ENCODE results near the gene SLC25A39. TPM values are rescaled to one million over a fixed set of nuclear protein-coding genes. Genes with fewer than 3 reads are reported as not detected.

SLC25A39 gene
- total RNA-seq, 3 donors from 2014 or later, result 53.1 to 88.2 (median 64.2) TPM

GRCh38 chr17:44314031-44314430 lies 10.6 kb downstream of the SLC25A39 start:
- H3K27me3 ChIP-seq, result peaks cover 12 to 40% of the 10 kb centered on the region in 2 donors
- intact Hi-C loops (cut with DNase I; ENCODE audit: low total_unique reads), result no loop called here
- no peaks in the 10 kb centered on the region for H3K36me3 ChIP-seq
- DNase-seq (ENCODE audit: low spot score in 2 of 2), result no peak
- TF ChIP-seq POLR2A (IDR thresholded peaks at IDR 0.05), result no peak
- TF ChIP-seq POLR2AphosphoS5 (IDR thresholded peaks at IDR 0.05), result no peak
- no peak for TF ChIP-seq CTCF (IDR thresholded peaks at IDR 0.05)
- no peaks in the 10 kb centered on the region for H3K4me1 ChIP-seq
- H3K9me3 ChIP-seq, result no peaks in the 10 kb centered on the region
- H3K4me3 ChIP-seq, result no peak overlapping the region
- no peak overlapping the region for H3K27ac ChIP-seq

DNA sequence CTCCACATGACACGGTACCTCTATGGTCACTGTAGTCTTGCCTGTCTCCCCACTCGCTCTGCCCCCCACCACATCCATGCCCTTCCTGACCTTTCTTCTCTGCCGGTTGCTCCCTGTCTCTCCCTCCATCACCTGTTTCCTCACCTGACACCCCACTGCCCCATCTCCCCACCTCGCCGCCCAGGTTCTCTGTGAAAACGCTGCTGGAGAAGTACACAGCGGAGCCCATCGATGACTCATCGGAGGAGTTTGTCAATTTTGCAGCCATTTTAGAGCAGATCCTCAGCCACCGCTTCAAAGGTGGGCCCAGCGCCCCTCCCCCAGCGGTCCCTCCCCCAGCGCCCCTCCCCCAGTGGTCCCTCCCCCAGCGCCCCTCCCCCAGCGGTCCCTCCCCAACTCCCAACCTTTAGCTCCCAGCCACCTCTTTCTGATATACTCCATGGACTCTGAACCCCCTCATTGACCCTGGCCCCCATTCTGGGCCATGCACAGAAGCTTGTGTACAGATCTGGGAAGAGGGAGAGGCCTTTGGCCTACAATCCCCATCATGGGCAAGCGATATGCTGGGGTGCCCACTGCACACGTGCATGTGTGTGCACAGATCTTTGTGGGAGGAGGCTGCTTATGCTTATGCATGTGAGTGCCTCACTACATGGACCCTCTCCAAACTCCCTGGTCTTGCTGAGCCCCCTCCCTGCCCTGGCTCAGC lies 12.1 kb downstream of the SLC25A39 start:
- intact Hi-C loops (cut with DNase I; ENCODE audit: low total_unique reads), result no loop called here
- Histone ChIP-seq H3K27me3 (peaks cover 12 to 36% of the 10 kb centered on the region in 2 donors), H3K27ac (no peak overlapping the region), H3K36me3 (no peaks in the 10 kb centered on the region), H3K4me1 (peaks cover 0 to 5% of the 10 kb centered on the region in 2 donors), H3K9me3 (no peaks in the 10 kb centered on the region), H3K4me3 (no peak overlapping the region)
- TF ChIP-seq CTCF (IDR thresholded peaks at IDR 0.05) (no peak), POLR2A (IDR thresholded peaks at IDR 0.05) (no peak), POLR2AphosphoS5 (IDR thresholded peaks at IDR 0.05) (no peak)
- DNase-seq (ENCODE audit: low spot score in 2 of 2), result no peak

DNA sequence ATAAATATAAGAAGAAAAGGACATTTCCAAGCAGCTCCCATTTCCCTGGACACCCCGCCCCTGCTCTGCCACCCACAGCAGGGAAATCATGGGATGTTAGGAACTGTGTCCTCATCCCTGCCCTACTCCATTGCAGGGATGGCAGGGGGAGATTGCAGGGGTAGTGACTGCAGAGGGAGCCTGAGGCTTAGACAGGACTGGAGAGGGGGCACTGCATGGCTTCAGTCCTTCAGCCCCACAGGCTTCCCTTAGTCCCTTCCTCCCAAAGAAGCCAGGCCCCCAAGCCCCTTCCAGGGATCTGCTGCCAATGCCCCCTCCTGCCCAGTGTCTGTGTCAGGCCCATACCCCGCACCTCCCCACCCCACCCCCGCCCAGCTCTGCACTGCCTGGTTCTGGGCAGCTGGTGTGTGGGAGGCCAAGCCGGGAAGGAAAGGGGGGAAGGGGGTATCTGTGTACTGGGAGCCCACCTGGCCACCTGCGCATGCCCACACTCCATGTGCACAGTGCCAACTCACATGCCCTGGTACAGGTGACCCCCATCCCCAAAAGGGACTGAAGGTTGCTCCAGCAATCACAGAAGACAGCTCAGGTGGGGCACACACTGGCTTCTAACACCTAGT lies 13.0 kb downstream of the SLC25A39 start:
- intact Hi-C loops (cut with DNase I; ENCODE audit: low total_unique reads), result no loop called here
- TF ChIP-seq POLR2AphosphoS5 (IDR thresholded peaks at IDR 0.05) (no peak), POLR2A (IDR thresholded peaks at IDR 0.05) (no peak), CTCF (IDR thresholded peaks at IDR 0.05) (no peak)
- peaks cover 0 to 6% of the 10 kb centered on the region in 2 donors for H3K4me1 ChIP-seq

DNA sequence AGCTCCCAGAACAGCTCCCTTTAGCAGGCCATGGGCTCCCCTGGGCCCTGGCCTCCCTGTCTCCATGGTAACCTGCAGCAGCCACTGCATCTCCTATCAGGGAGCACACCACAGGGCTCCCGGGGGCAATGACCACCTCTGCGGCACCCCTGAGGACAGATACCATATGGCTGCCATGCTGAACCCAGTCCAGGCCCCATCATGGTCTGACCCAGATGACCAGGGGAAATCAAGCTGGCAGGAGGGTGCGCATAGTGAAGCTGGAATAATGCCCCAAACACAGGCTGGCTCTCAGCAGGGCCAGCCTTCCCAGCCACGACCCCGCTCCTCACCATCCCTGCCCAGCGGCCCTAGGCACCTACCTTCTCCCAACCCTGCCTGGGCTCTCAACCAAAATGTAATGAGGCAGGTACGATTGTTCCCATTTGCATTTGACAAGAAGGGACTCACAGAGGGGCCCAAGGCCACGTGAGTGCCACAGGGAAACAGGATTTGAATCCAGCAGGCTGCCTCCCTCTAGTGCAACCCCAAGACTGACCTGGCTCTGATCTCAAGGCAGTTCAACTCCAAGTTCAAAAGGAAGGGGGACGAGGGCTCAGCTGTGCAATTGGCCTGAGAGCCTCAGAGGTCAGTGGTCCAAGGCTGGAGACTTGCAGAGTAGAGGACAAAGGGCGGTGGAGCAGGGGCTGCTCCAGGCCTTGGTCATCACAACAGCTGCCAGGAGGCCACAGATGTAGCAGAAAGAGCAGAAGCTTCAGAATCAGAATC lies 13.8 kb downstream of the SLC25A39 start:
- Histone ChIP-seq H3K9me3 (no peaks in the 10 kb centered on the region), H3K36me3 (no peaks in the 10 kb centered on the region), H3K27me3 (peaks cover 8 to 19% of the 10 kb centered on the region in 2 donors), H3K4me1 (peaks cover 0 to 6% of the 10 kb centered on the region in 2 donors), H3K27ac (no peak overlapping the region), H3K4me3 (no peak overlapping the region)
- intact Hi-C loops (cut with DNase I; ENCODE audit: low total_unique reads), result no loop called here
- DNase-seq (ENCODE audit: low spot score in 2 of 2), result no peak
- TF ChIP-seq POLR2A (IDR thresholded peaks at IDR 0.05) (no peak), CTCF (IDR thresholded peaks at IDR 0.05) (no peak), POLR2AphosphoS5 (IDR thresholded peaks at IDR 0.05) (no peak)

More for the DNA sequence above, 13.0 kb downstream of the SLC25A39 start:
- no peak overlapping the region for H3K27ac ChIP-seq
- no peaks in the 10 kb centered on the region for H3K36me3 ChIP-seq
- H3K27me3 ChIP-seq, result peaks cover 12 to 27% of the 10 kb centered on the region in 2 donors
- H3K4me3 ChIP-seq, result no peak overlapping the region
- no peak for DNase-seq (ENCODE audit: low spot score in 2 of 2)
- H3K9me3 ChIP-seq, result no peaks in the 10 kb centered on the region
